ENCODE results near the gene CHRM4.

The CHRM4 gene

GRCh38 chr11:46367244-46367915 lies 24.2 kb downstream of the CHRM4 start:
- peak; percentile 84 for DNase-seq

GRCh38 chr11:46366661-46367161 lies 24.9 kb downstream of the CHRM4 start:
- no peak for DNase-seq

GRCh38 chr11:46366260-46366659 lies 25.3 kb downstream of the CHRM4 start:
- no peak for DNase-seq

GRCh38 chr11:46364791-46365190 lies 26.8 kb downstream of the CHRM4 start:
- DNase-seq = no peak

- no peak for DNase-seq
These were observed 27.5 kb downstream of the CHRM4 start for GRCh38 chr11:46364056-46364455.

GRCh38 chr11:46363455-46364005 lies 28.0 kb downstream of the CHRM4 start:
- DNase-seq = peak; percentile 18

GRCh38 chr11:46363031-46363407 lies 28.6 kb downstream of the CHRM4 start:
- peak; percentile 70 for DNase-seq

GRCh38 chr11:46362156-46363030 lies 29.2 kb downstream of the CHRM4 start:
- DNase-seq = no peak

GRCh38 chr11:46361283-46362155 lies 30.1 kb downstream of the CHRM4 start:
- DNase-seq = peak; percentile 95

- DNase-seq = peak; percentile 67
These were observed 30.7 kb downstream of the CHRM4 start for GRCh38 chr11:46360878-46361277.

GRCh38 chr11:46359953-46360352 lies 31.6 kb downstream of the CHRM4 start:
- no peak for DNase-seq

- DNase-seq = peak; percentile 55
These were observed 34.1 kb downstream of the CHRM4 start for GRCh38 chr11:46357483-46357936.

GRCh38 chr11:46356924-46357482 lies 34.6 kb downstream of the CHRM4 start:
- DNase-seq = peak; percentile 66

- no peak for DNase-seq
These were observed 37.9 kb downstream of the CHRM4 start for GRCh38 chr11:46353698-46354097.

- DNase-seq = peak; percentile 79
These were observed 39.3 kb downstream of the CHRM4 start for GRCh38 chr11:46352063-46352841.

- no peak for DNase-seq
These were observed 40.0 kb downstream of the CHRM4 start for GRCh38 chr11:46351606-46352005.

- no peak for DNase-seq
These were observed 40.4 kb downstream of the CHRM4 start for GRCh38 chr11:46351148-46351547.

- no peak for DNase-seq
These were observed 40.9 kb downstream of the CHRM4 start for GRCh38 chr11:46350695-46351094.

GRCh38 chr11:46348566-46349401 lies 42.8 kb downstream of the CHRM4 start:
- DNase-seq = peak; percentile 73

- no peak for DNase-seq
These were observed 43.8 kb downstream of the CHRM4 start for GRCh38 chr11:46347637-46348311.

Data from hematopoietic multipotent progenitor cell treated with erythropoietin and hydrocortisone succinate and interleukin-3 and kit ligand, for 4 days (in vitro differentiated cells).